GM12891 (cell line): ENCODE measurements around the gene TTYH1.

Source experiments
- PAX5 ChIP-seq: IDR thresholded peaks from 2 replicates; pipeline ENCODE4 v1.6.1; 2011; ENCODE audit warnings: low read length, moderate library complexity, mild to moderate bottlenecking; ENCODE audit not compliant: insufficient read depth, severe bottlenecking
- POLR2A ChIP-seq: IDR thresholded peaks from 2 replicates; pipeline ENCODE4 v1.6.1; 2011; ENCODE audit warnings: low read depth, low read length, control low read depth
- POLR2AphosphoS5 ChIP-seq: IDR thresholded peaks from 2 replicates; pipeline ENCODE4 v1.6.1; 2011; ENCODE audit warnings: low read depth, low read length, control low read depth
- POU2F2 ChIP-seq: IDR thresholded peaks from 2 replicates; pipeline ENCODE4 v1.6.1; 2011; ENCODE audit warnings: low read depth, mild to moderate bottlenecking, control low read depth, low read length, moderate library complexity
- SPI1 ChIP-seq: IDR thresholded peaks from 2 replicates; pipeline ENCODE4 v1.6.1; 2011; ENCODE audit warnings: low read depth, low read length, control low read depth
- TAF1 ChIP-seq: IDR thresholded peaks from 2 replicates; pipeline ENCODE4 v1.6.1; 2011; ENCODE audit warnings: low read depth, low read length, control low read depth

- TF ChIP-seq POLR2A: no peak
- TF ChIP-seq POLR2AphosphoS5: no peak
- TF ChIP-seq TAF1: no peak
- TF ChIP-seq SPI1: no peak
- TF ChIP-seq PAX5: no peak
- no peak for TF ChIP-seq POU2F2
Observed at GRCh38 chr19:54473071-54473891, 58.0 kb downstream of the TTYH1 start, which contains the start of gene CDC42EP5.
